Measurements from ENCODE around the gene PYCR2. TPM values are rescaled to one million over a fixed set of nuclear protein-coding genes. Genes with fewer than 3 reads are reported as not detected.

Gene PYCR2
- total and polyA plus RNA-seq, 10 of the 15 experiments (the other 5 are each of a cell fraction or from before 2014, with no cell fraction given), result 1.7 to 81.8 (median 54.9) TPM

DNA sequence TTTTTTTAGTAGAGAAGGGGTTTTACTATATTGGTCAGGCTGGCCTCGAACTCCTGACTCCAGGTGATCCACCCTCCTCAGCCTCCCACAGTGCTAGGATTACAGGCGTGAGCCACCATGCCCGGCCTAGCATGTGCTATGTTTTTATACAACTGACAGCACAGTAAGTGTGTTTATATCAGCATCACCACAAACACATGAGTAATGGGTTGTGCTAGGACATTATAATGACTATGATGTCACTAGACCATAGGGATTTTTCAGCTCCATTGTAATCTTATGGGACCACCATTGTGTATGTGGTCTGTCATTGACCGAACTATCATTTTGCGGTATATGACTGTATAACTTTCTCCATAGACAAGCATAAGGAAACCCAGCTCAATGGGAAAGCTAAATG, 10.7 kb upstream of the PYCR2 start (continued):
- TF ChIP-seq YY1 (IDR thresholded peaks at IDR 0.05; ENCODE audit: low read depth, low read length), result no peak
- TF ChIP-seq SUPT20H (IDR thresholded peaks at IDR 0.05; ENCODE audit: borderline replicate concordance, control insufficient read depth, low read depth, low read length), result no peak

DNA sequence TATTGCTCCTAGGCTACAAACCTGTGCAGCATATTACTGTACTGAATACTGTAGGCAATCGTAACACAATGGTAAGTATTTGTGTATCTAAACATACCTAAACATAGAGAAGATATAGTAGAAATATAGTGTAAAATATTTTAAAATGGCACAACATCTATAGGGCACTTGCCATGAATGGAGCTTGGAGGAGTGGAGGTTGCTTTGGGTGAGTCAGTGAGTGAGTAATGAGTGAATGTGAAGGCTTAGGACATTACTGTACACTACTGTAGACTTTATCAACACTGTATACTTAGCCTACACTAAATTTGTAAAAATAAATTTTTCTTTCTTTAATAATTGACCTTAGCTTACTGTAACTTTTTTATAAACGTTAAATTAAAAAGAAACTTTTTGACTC, 9.0 kb upstream of the PYCR2 start:
- H4K20me1 ChIP-seq (ENCODE audit: control insufficient read depth, insufficient read depth), result no peaks in the 10 kb centered on the region
- WGBS (ENCODE audit: insufficient coverage, insufficient replicate concordance, low lambda C conversion rate, missing lambda C conversion rate), result 48% methylated on average over 2 of the region's 2 CpGs
- H3K9me3 ChIP-seq (replicated peaks; ENCODE audit: control insufficient read depth, insufficient read depth, low read length), result no peaks in the 10 kb centered on the region
- no peaks in the 10 kb centered on the region for H3K27me3 ChIP-seq (replicated peaks in 1 of 2; ENCODE audit: control insufficient read depth in 2 of 2, insufficient read depth in 2 of 2, low read length in 1 of 2)
- TF ChIP-seq YBX1 (IDR thresholded peaks at IDR 0.05) (no peak), YY1 (IDR thresholded peaks at IDR 0.05; ENCODE audit: low read depth, low read length) (no peak), MTA3 (IDR thresholded peaks at IDR 0.05; ENCODE audit: borderline replicate concordance, low read length) (no peak), CBX3 (IDR thresholded peaks at IDR 0.05; ENCODE audit: borderline replicate concordance, low read depth) (no peak), RBBP5 (conservative IDR thresholded peaks at IDR 0.05) (no peak), TAF1 (IDR thresholded peaks at IDR 0.05; ENCODE audit: borderline replicate concordance, low read depth, low read length) (no peak), ATF7 (IDR thresholded peaks at IDR 0.05; ENCODE audit: low read depth) (no peak), JUNB (IDR thresholded peaks at IDR 0.05) (no peak), NR2C2 (IDR thresholded peaks at IDR 0.05; ENCODE audit: borderline replicate concordance, control insufficient read depth, insufficient read length, low read depth) (no peak), NBN (IDR thresholded peaks at IDR 0.05) (no peak), SMAD5 (IDR thresholded peaks at IDR 0.05; ENCODE audit: low read depth) (no peak), BCL11A (IDR thresholded peaks at IDR 0.05; ENCODE audit: low read depth, low read length) (no peak), SMAD1 (IDR thresholded peaks at IDR 0.05; ENCODE audit: low read depth, partially characterized antibody) (no peak), IRF4 (IDR thresholded peaks at IDR 0.05; ENCODE audit: low read depth, low read length) (no peak), STAT3 (IDR thresholded peaks at IDR 0.05; ENCODE audit: low read depth, low read length) (no peak), ZNF207 (IDR thresholded peaks at IDR 0.05; ENCODE audit: borderline replicate concordance) (no peak), POLR2AphosphoS2 (IDR thresholded peaks at IDR 0.05; ENCODE audit: low read depth, low read length) (no peak)
- TF ChIP-seq, protein P1, sequence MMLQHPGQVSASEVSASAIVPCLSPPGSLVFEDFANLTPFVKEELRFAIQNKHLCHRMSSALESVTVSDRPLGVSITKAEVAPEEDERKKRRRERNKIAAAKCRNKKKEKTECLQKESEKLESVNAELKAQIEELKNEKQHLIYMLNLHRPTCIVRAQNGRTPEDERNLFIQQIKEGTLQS (IDR thresholded peaks at IDR 0.05; ENCODE audit: borderline replicate concordance, extremely low read depth, low read depth, low read length), result no peak
- TF ChIP-seq, protein P2, sequence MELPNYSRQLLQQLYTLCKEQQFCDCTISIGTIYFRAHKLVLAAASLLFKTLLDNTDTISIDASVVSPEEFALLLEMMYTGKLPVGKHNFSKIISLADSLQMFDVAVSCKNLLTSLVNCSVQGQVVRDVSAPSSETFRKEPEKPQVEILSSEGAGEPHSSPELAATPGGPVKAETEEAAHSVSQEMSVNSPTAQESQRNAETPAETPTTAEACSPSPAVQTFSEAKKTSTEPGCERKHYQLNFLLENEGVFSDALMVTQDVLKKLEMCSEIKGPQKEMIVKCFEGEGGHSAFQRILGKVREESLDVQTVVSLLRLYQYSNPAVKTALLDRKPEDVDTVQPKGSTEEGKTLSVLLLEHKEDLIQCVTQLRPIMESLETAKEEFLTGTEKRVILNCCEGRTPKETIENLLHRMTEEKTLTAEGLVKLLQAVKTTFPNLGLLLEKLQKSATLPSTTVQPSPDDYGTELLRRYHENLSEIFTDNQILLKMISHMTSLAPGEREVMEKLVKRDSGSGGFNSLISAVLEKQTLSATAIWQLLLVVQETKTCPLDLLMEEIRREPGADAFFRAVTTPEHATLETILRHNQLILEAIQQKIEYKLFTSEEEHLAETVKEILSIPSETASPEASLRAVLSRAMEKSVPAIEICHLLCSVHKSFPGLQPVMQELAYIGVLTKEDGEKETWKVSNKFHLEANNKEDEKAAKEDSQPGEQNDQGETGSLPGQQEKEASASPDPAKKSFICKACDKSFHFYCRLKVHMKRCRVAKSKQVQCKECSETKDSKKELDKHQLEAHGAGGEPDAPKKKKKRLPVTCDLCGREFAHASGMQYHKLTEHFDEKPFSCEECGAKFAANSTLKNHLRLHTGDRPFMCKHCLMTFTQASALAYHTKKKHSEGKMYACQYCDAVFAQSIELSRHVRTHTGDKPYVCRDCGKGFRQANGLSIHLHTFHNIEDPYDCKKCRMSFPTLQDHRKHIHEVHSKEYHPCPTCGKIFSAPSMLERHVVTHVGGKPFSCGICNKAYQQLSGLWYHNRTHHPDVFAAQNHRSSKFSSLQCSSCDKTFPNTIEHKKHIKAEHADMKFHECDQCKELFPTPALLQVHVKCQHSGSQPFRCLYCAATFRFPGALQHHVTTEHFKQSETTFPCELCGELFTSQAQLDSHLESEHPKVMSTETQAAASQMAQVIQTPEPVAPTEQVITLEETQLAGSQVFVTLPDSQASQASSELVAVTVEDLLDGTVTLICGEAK (IDR thresholded peaks at IDR 0.05; ENCODE audit: borderline replicate concordance), result no peak
- RAD21 ChIA-PET (ENCODE audit: unreplicated experiment), result no interaction called here
- BruUV-seq (replicated peaks), result no TSS peak
- no peaks in the 10 kb centered on the region for H3K79me2 ChIP-seq (ENCODE audit: control insufficient read depth, insufficient read depth, low read length)
- CTCF ChIA-PET, result no interaction called here
- ATAC-seq (no peak), DNase-seq (ENCODE audit: low read depth, low spot score) (no peak), FAIRE-seq (no peak)
- SMC1A ChIA-PET (ENCODE audit: uncharacterized antibody, unreplicated experiment), result no interaction called here
- no peak overlapping the region for H3K9ac ChIP-seq (ENCODE audit: control insufficient read depth, insufficient read depth, low read length)
- intact Hi-C loops (cut with micrococcal nuclease; ENCODE audit: unreplicated experiment), result no loop called here
- POLR2A ChIA-PET, result interaction anchor here (0.8 kb wide), 1 partner anchor 132 kb away, joined by 3 read pairs; no protein-coding TSS in a partner anchor
- H2AFZ ChIP-seq (ENCODE audit: control insufficient read depth, low read depth, low read length), result no peak overlapping the region
- H3K4me2 ChIP-seq (ENCODE audit: control insufficient read depth, insufficient read depth), result no peak overlapping the region
- no peak overlapping the region for H3K4me3 ChIP-seq
- in situ Hi-C loops (cut with MboI), result no loop called here
- no peaks in the 10 kb centered on the region for H3K36me3 ChIP-seq (ENCODE audit: control insufficient read depth in 2 of 2, insufficient read depth in 2 of 2, low read length in 1 of 2)
- no peak overlapping the region for H3K27ac ChIP-seq (ENCODE audit: control insufficient read depth, insufficient read depth)
- no peaks in the 10 kb centered on the region for H3K4me1 ChIP-seq (ENCODE audit: control insufficient read depth, insufficient read depth, low read length)
